ENCODE measurements around the gene FAM193B. TPM values are rescaled to one million over a fixed set of nuclear protein-coding genes. Genes with fewer than 3 reads are reported as not detected.
A peak's percentile ranks its signal among the peaks of the same experiment; 100 is the strongest.
"Not testable (repeated sequence)": the region's sequence is repeated elsewhere in the genome, so short reads cannot be mapped to it uniquely, and the experiment has no call there.

FAM193B gene
- total RNA-seq, 1 donor from 2014 or later: 69.0 TPM

DNA sequence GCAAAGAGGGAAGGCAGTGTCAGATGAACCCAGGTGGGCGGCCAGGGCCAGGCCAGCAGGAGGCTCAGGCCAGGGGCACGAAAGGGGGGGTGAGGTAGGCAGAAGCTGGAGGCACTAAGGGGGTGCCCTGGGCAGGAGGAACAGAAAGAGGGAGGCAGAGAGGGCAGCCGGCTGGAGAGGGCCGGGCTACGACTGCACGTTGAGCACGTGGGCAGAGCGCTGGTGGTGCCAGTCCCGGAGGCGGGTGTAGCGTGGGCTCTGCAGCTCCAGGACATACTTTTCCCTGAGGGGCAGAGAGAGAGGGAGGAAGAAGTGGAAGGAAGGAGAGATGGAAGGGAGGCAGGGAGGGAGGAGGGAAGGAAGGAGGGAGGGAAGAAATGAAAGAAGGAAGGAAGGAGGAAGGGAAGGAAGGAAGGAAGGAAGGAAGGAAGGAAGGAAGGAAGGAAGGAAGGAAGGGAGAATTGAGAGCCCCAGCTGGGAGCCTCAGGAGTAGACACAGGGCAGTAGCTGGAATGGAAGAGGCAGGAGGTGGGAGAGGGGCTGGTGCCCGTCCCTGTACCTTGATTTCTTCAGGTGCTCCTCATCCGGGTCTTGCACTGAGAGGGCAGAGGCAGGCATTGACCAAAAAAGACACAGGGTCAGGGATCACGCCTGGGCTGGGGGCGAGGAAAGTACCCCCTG is 63.9 kb downstream of the FAM193B start:
- no peak for DNase-seq (ENCODE audit: low spot score)
- ATAC-seq: no peak

DNA sequence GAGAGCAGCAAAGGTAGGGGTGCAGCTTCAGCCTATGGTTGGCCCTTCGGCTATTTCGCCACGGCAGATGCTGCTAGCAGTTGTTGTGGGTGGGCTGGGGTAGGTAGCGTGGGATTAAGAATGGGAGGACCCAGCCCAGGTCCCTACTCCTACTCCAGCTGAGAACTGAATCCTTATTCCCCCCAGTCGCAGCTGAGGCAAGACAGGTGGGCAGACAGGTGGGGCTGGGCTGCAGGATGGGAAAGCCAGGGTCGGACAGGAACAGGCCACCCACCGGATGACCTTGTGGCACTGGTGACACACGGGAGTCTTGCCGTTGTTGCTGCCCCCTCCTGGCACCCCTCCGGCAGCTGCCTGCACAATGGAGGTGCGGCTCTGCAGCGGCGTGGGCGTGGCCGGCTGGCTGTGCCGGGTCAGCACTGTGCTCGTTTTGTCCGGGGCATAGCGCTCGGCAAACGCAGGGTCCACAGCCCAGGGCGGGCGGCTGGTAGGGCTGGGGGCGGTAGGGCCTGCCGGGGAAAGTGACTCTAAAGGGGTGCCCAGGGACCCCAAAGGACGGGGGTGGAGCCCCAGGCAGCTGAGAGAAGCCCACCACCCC is 65.1 kb downstream of the FAM193B start:
- no peak for DNase-seq (ENCODE audit: low spot score)
- no peak for ATAC-seq

DNA sequence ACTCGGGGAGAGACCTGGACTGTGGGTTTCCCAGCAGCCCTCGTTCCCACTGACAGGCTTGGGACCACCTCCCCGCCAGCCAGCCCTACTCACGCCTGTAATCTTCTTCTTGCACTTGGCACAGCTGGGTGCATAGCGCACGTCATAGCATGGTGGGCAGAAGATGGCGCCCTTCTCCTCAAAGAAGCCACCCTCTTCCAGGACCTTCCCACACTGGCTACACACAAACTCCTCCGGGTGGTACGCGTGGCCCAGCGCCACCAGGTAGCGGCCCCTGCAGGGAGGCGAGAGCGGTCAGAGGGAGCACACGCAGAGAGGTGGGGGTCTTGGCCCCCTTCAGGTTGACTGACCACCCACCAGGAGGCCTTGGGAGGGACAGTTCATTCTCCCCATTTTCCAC is 66.4 kb downstream of the FAM193B start:
- ATAC-seq (no peak), DNase-seq (ENCODE audit: low spot score) (no peak)

GRCh38 chr5:177487144-177487543 is 67.2 kb downstream of the FAM193B start:
- DNase-seq (ENCODE audit: low spot score) (no peak), ATAC-seq (no peak)

DNA sequence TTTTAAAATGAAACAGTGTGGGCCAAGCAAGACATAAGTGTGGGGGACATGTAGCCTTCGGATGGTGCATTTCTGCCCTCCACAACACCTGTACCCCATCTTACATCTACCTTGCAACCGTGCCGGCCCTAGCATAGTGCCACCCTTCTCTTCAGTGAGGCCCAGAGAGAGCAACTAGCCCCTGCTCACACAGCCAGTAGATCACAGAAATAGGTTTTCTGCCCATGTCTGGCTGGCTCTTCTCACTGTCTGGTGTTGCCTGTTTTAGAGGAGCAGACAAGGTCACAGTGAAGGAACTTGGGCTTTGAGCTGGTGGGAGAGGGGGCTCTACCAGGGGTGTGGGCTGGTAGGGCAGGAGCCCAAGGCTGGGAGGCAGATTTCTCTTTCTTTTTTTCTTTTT is 68.1 kb downstream of the FAM193B start:
- DNase-seq (ENCODE audit: low spot score) (no peak), ATAC-seq (no peak)

- not testable (repeated sequence) for ATAC-seq; DNase-seq (ENCODE audit: low spot score)
These were observed 68.6 kb downstream of the FAM193B start for GRCh38 chr5:177485753-177486152.

DNA sequence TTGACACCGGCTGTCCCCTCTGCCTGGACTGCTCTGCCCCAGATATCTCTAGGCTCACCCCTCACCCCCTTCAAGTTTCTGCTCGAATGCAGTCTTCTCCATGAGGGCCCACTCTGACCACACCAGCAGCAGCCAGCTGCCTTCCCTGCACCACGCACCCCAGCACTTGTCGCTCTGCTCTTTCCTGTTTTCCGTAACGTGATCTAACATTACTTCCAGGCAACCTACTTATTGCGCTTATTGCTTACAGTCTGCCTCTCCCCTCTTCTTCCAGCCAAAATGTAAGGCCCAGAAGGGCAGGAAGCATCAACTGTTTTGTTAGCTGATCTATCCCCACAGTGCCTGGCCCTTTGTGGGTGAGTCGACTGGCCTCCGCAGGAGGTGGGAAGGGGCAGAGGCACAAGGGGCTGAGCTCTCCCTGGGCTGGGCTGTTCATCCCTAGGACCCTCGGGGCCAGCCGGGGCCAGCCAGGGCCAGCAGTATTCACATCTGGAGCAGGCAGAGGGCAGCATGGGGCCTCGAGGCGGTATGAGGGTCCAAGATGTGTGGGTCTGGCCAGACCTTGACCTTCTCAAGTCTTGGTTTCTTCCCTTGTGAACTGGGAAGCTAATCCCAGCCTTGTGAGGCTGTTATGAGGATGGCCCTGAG is 69.3 kb downstream of the FAM193B start:
- DNase-seq (ENCODE audit: low spot score): no peak
- no peak for ATAC-seq

DNA sequence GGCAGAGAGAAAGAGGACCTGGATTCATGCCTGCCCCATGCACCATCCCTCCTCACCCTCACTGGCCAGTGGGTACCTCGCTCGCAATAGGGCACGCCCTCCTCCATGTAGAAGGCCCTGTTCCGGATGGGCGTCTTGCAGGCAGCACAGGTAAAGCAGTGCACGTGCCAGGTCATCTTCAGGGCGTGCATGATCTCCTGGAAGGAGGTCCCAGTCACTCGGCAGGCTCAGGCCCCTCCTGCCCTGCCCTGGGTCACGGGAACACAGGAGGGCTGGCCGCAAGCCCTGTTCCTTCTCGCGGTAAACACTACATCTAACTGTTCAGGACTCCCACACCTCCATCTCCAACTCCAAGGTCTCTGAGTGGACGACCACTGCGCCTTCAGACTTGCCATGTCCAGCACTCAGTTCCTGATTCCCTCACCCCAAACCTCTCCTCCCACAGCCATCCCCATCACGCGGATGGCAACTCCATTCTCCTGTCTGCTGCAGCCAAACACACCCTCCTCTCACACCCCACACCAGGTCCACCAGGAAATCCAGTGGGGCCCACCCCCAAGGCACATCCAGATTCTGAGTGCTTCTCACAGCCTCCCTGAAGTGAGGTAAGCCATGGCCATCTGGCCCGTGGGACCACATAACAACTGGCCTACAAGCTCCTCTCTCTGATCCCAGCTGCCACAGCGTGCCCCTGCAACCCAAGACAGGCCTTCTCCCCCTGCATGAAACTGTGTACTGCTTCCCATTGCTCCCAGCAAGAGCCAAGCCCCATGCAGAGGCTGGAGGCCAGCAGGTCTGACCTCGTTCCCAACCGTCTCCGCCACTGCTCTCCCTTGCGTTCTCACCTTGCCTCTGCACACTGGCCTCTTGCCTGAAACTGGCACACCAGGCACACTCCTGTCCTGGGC is 70.1 kb downstream of the FAM193B start:
- DNase-seq (ENCODE audit: low spot score) (no peak), ATAC-seq (no peak)

- no peak for DNase-seq (ENCODE audit: low spot score)
- ATAC-seq: no peak
These were observed 71.3 kb downstream of the FAM193B start for GRCh38 chr5:177483042-177483441.

DNA sequence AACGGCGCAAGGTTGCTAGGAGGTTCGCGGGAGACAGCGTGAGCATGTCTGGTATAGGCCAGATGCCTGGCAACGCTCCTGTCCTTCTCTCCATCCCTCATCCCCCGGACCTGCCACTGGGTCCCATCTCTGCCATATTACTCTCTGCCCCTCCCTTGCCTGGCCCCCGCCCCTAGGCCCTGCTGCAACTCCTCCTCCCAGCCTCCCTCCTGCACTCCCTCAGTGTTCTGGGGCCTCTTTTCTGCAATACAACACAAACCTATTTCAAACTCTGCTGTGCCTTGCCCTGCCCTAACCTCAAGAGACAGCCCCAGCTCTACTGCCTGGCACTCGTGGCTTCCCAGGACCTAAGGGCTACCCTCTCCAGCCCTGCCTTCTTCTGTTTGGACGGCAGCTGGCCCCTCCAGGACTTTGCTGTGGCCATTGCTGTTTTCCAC is 72.0 kb downstream of the FAM193B start:
- DNase-seq (ENCODE audit: low spot score): no peak
- ATAC-seq: no peak

DNA sequence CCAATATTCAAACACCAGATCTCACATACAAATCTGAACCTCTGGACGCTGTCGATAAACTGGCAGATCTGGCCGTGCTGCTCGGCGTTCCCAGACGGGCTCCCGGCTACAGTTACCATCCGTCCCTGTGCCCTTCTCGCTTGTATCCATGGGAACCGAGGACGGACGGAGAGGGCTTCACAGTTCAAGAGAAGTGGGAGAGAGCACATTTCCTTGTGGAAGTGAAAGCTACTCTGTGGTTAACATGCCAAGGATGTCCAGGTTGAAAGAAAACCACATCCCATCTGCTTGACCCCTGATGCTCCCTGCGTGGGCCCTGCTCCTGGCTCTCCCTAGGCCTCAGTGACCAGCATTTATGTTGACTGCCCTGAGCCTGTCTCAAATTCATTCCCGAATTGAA is 74.6 kb downstream of the FAM193B start:
- DNase-seq (ENCODE audit: low spot score) (no peak), ATAC-seq (peak; percentile 56)

GRCh38 chr5:177478711-177479646 is 75.4 kb downstream of the FAM193B start:
- DNase-seq (ENCODE audit: low spot score): peak; percentile 85
- peak; percentile 91 for ATAC-seq

DNA sequence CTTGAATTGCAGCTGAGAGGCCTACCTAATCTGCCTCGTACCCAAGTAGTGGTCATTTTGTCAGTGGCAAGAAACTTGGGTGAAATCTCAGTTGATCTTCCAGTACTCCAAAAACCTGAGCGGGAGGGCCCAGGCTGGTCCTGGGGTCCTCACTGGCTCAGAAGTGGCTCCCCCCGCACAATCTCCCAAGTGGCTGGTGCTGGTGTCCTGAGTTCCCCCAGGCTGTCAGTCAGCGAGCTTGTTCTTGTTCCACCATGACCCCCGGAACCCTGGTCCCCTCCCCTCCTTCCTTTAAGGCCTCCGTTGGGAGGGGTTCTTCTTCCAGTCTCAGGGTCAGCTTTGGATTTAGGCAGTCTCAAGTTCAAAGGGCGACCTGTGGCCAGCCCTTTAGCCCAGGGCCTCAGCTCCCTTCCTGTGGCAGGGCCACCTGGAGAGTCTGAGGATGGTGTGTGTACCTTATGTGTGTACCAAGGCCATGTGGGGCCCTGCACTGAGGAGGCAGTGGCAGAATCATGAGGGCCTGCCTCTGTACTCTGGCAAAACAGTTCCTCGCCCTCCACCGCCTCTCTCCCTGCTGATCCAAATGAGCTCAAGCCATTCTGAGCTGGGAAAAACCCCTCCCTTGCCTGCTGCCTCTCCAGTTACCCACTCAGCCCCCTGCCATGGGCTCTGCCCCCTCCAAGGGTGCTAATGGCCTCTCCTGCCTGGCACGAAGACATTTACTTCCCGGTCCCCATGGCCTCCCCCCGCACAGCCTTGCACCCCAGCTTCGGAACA is 76.5 kb downstream of the FAM193B start:
- no peak for DNase-seq (ENCODE audit: low spot score)

DNA sequence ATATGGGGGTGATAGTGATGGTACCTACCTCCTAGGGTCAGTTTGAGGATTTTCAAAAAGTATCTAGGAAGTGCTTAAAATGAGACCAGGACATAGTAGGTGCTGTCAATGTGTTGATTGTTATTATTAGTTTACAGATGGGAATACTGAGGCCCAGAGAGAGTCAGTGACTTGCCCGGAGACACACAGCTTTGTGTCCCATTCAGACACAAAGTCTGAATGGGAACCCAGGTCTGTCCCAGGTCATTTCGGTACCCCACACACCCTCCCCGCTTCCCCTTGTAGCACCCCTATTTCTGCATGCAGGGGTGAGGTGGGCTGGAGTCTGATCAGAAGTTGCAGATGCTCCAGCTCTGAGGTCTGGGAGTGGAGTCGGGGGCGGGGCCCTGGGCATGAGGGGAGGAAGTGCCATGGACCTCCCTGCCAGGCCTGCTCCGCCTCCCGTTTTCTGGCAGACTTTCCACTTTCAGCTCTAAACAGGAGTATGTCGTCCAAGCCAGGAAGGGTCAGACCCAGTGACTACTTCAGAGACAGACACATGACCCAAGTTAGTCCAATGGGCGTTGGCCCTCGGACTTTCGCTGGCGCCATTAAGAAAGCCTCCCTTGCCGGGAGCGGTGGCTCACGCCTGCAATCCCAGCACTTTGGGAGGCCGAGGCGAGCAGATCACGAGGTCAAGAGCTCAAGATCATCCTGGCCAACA is 77.7 kb downstream of the FAM193B start:
- no peak for ATAC-seq
- no peak for DNase-seq (ENCODE audit: low spot score)

More for the DNA sequence above, 76.5 kb downstream of the FAM193B start:
- no peak for ATAC-seq

DNA sequence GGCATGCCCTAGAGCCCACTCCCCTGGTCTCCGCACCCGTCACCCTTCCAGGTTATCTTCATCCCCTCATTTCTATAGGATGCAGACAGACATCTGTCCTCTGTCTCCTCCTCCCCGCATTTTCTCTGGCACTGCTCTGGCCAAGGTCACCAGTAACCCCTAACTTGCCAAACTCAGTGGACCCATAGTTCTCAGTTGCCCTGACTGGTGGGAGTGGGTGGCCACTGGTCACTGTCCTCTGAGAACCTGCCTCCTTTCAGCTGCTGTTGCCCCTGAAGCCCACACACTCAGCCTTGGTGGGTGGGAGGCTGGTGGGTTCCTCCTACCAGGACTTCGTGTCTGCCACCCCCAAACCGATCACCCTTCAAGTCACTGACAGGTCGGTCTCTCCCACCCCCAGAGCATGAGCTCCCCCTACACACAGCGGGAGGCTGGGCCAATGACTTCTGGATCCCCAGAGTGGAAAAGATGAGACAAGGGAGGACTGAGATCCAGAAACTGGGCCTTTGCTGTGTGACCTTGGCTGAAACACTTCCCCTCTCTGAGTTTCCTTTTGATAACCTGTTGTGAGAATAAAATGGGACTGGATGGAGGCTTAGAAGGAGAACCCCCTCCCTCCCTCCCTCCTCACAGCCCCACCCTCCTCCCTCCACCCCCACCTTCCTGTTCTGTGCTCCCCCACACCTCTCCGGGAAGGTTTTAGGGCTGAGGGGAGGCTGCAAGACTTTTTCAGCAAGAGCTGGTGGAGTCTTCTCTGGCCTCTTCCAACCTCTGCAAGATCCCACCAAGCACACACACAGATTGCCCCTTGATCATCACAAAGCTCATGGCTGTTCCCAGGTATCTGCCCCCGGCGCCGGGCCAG is 78.6 kb downstream of the FAM193B start:
- ATAC-seq (no peak), DNase-seq (ENCODE audit: low spot score) (no peak)

DNA sequence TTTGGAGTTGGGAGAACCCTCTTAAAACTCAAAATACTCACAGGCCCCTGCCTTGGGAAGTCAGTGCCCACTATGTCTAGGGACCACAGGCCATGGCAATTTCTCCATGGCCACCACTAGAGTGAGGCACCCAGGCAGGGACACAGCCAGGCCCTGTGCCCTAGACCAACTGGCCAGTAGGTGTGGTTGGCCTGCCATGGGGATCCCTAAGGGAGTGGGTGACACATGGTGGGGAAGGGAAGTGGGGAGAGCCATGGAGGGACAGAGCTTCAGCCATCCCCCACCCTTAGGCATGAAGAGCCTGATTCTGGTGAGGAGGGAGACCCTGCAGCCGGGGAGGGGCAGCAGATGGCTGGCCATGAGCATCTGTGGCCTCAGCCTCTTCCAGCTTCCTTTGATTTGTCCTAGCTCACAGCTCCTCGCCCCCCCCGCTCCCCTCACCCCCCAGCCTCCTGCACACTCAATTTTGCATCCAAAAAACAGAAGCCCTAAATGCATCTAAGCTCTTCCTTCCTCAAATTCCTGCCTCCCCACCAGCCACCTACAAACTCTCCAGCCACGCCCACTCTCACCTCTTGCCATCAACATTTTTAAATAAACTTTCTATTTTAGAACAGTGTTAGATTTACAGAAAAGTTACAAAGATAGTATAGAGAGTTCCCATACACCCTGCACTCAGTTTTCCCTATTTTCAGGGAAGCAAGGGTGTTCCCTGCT is 79.4 kb downstream of the FAM193B start:
- DNase-seq (ENCODE audit: low spot score): no peak

DNA sequence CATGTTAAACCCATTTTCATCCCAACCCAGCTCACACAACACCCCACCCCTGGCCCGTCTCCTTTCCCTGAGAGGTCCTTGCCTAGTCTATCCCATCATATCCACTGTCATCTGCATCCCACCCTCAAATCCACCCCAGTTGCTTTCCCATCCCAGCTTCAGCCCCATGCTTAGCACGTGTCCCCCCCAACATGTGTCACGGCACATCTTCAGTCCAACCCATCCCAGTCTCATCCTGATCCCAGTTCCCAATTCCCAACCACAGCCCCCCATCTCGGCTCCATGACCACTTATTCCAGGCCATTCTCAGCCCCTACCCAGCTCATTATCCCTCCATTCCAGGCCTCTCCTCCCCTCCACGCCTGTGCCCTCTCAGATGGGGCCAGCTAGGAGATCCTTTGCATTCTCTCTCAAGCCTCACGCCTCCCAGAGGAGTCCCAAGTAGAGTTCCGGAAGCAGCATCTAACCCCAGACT is 80.3 kb downstream of the FAM193B start:
- DNase-seq (ENCODE audit: low spot score) (no peak), ATAC-seq (no peak)

More for the DNA sequence above, 79.4 kb downstream of the FAM193B start:
- ATAC-seq: no peak

Data from left lobe of liver (tissue), 2 donors.